Measurements from ENCODE around the gene PLIN5.
A peak's percentile ranks its signal among the peaks of the same experiment; 100 is the strongest.

PLIN5 gene

DNA sequence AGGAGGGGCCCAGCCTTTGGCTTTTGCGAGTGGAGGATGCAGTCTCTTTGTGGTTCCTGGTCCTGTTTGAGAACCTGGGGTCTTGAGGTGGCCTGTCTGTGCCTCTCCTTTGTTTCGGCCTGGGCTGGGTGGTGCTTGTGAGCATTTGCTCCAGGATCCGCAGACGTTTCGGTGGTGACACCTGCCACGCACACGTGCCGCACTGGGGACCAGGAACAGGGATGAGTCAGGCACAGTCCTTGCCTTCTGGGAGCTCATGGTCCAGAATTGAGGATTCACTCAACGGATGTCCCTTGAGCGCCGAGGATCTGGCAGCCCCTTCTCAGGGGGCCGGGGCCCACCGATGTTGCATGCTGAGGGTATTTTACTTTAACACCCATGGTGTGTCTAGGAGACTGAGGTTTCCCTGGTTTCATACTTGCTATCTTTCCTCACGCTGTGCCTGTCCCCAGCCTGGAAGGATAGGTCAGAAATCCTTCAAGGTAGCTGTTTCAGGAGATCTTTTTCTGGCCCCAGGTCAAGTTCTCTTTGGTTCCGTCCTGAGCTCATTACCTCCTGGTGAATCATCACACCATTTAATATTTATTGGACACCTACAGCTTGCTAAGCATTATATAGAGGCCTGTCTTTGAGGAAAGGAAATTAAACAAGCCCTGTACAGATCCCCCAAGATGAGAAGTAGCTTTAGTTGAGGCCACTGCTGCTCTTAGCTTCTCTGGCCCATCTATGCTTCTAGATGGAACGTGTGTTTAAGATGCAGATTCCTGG lies 57.8 kb downstream of the PLIN5 start:
- DNase-seq = no peak

GRCh38 chr19:4474514-4475022 lies 60.5 kb downstream of the PLIN5 start:
- DNase-seq = peak; percentile 21

DNA sequence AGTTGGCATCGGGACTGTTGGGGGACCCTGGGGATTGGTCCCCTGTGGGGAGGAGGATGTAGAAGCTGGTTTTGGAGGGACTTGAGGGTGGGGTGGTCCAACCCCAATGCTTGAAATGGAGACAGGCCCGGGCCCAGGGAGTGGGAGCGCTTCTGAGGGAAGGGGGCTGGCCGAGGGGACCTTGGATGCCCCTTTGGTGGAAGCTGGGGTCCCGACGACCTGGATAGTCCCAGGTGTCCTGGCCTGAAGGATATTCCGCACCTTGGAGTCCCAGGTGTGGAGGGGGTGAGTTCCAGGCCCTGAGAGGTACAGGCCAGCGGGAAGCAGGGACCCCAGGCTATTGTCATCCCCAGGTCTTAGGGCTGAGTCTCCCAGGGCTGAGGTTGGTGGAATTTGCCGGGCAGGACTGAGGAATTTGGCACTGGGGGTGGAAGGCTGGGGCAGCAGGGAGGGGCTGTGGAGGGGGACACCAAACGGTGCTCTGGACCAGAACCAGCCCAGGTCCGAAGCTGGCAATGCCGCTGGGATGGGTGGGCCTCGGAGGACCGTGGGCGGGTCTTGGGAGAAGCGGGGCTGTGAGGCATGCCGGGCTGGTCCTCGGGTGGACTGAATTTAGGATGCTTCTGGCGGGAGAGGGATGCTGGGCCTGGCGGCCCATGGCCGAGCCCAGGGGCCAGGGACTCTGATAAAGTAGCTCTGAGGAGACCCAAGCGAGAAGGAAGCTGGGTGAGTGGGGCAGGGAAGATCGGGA lies 61.1 kb downstream of the PLIN5 start:
- no peak for DNase-seq

GRCh38 chr19:4473011-4473762 lies 61.8 kb downstream of the PLIN5 start:
- DNase-seq = no peak
